ENCODE data around the gene MLC1. TPM values are rescaled to one million over a fixed set of nuclear protein-coding genes. Genes with fewer than 3 reads are reported as not detected.

Gene MLC1
- total RNA-seq (2014; rRNA removed; shearing (Covaris generic)) (0.16 TPM in 1 of 2 replicates, not detected in the other), total RNA-seq (2022) (not detected in 2 replicates), Bru-seq, nascent RNA (percentile 11 among the genes with signal in this experiment), BruChase-seq, experiment 1, labeled RNA remaining after a 6-hour chase (percentile 10 among the genes with signal in this experiment), BruChase-seq, experiment 2, labeled RNA remaining after a 2-hour chase (percentile 10 among the genes with signal in this experiment)
- long read RNA-seq = 0 reads

DNA sequence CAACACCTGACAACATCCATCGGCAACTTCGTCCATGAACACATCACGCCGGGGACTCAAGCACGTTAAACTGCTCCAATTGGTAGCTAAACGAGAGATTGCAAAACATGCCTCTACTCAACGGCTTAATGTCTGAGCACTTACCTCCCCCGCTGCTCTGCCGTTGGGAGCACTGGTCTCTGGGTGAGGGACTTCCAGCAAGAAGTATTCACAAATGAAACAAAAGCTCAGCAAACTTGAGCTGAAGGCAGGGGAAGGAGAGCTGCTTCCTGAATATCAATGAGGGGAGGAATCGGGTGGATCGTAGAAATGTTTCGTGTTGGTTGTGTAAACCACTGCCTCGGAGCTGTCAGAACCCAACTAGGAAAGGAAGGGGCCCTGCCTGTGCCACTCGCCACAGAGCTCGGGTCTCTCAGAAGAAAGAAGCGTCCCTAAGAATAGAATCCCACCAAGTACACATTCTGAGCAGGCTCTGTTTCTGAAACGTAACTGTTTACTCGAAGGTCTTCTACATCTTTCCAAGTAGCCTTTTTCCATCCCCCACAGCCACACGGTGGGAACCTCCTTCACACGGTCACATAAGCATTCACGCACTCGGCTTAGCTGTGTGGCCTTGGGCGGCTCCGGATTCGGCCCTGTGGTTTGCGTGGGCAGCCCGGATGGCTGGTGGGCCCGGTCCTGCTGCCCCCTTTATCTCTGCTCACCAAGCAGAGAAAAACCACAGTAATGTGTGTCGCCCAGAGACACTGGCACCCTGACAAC is at the start of gene MLC1:
Gene MLC1 (minus strand): TSS at position 216 of the 762 bp plus-strand sequence. CDS start 524 bp downstream, outside the sequence.
- no peaks in the 10 kb centered on the region for H3K9me2 ChIP-seq (ENCODE audit: insufficient read depth, low read length)
- H3K4me2 ChIP-seq (ENCODE audit: low read length) = no peak within 1 kb of the TSS
- BruUV-seq (replicated peaks) = no TSS peak
- H3K79me2 ChIP-seq (ENCODE audit: insufficient read depth, low read depth, low read length) = no peaks in the 10 kb centered on the region
- H3K9me3 ChIP-seq (ENCODE audit: low read length) = no peaks in the 10 kb centered on the region
- no peaks in the 10 kb centered on the region for H4K20me1 ChIP-seq (ENCODE audit: insufficient read depth, low read length)
- DNase-seq (ENCODE audit: low spot score) = no peak
- no peak for TF ChIP-seq EZH2phosphoT487 (IDR thresholded peaks at IDR 0.05; ENCODE audit: borderline replicate concordance, low read depth, low read length)
- TF ChIP-seq, protein P1, sequence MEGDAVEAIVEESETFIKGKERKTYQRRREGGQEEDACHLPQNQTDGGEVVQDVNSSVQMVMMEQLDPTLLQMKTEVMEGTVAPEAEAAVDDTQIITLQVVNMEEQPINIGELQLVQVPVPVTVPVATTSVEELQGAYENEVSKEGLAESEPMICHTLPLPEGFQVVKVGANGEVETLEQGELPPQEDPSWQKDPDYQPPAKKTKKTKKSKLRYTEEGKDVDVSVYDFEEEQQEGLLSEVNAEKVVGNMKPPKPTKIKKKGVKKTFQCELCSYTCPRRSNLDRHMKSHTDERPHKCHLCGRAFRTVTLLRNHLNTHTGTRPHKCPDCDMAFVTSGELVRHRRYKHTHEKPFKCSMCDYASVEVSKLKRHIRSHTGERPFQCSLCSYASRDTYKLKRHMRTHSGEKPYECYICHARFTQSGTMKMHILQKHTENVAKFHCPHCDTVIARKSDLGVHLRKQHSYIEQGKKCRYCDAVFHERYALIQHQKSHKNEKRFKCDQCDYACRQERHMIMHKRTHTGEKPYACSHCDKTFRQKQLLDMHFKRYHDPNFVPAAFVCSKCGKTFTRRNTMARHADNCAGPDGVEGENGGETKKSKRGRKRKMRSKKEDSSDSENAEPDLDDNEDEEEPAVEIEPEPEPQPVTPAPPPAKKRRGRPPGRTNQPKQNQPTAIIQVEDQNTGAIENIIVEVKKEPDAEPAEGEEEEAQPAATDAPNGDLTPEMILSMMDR (conservative IDR thresholded peaks at IDR 0.05; ENCODE audit: low read length) = no peak
- no peak within 1 kb of the TSS for H2AFZ ChIP-seq (ENCODE audit: low read length)
- no peak within 1 kb of the TSS for H3K4me3 ChIP-seq (ENCODE audit: low read depth, low read length, poor library complexity, severe bottlenecking)
- H3K36me3 ChIP-seq (ENCODE audit: insufficient read depth, low read length) = no peaks in the 10 kb centered on the region; the same call in 1 of the 2 replicates
- POLR2A ChIA-PET = interaction anchor here (0.7 to 0.8 kb wide), 3 partner anchors 18 to 64 kb away, joined by 3 to 4 read pairs (median 4); no protein-coding TSS in a partner anchor
- no peaks in the 10 kb centered on the region for H3K4me1 ChIP-seq (ENCODE audit: insufficient read depth, low read length, poor library complexity, severe bottlenecking)
- no peak within 1 kb of the TSS for H3K27ac ChIP-seq (ENCODE audit: low read depth, low read length, poor library complexity, severe bottlenecking)
- CTCF ChIA-PET (ENCODE audit: unreplicated experiment) = no interaction called here
- intact Hi-C loops (cut with micrococcal nuclease; ENCODE audit: unreplicated experiment) = no loop called here

DNA sequence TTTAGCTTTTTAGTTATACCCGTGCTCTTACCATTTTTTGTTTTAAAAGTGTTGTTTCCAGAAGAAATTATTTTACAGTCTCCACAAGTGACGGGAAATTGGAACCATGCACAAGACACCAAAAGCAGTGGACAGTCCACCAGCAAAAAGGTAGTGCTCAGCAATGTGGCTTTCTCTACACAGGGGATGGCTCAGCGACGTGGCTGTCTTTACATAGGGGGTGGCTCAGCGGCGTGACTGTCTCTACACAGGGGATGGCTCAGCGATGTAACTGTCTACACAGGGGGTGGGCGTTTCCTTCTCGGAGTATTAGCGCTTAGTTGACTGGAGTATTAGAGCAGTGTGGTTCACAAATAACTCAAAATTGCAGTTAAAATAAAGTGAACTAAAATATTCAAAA is 49.3 kb upstream of the MLC1 start:
- Histone ChIP-seq H3K79me2 (ENCODE audit: insufficient read depth, low read depth, low read length) (no peaks in the 10 kb centered on the region), H3K4me2 (ENCODE audit: low read length) (no peak overlapping the region), H3K9me3 (ENCODE audit: low read length) (no peaks in the 10 kb centered on the region), H4K20me1 (ENCODE audit: insufficient read depth, low read length) (no peaks in the 10 kb centered on the region), H3K4me1 (ENCODE audit: insufficient read depth, low read length, poor library complexity, severe bottlenecking) (peaks cover 5% of the 10 kb centered on the region), H2AFZ (ENCODE audit: low read length) (no peak overlapping the region), H3K9me2 (ENCODE audit: insufficient read depth, low read length) (no peaks in the 10 kb centered on the region), H3K27ac (ENCODE audit: low read depth, low read length, poor library complexity, severe bottlenecking) (no peak overlapping the region), H3K4me3 (ENCODE audit: low read depth, low read length, poor library complexity, severe bottlenecking) (no peak overlapping the region), H3K36me3 (ENCODE audit: insufficient read depth, low read length) (no peaks in the 10 kb centered on the region)
- CTCF ChIA-PET (ENCODE audit: unreplicated experiment) = no interaction called here
- TF ChIP-seq, protein P1 (conservative IDR thresholded peaks at IDR 0.05; ENCODE audit: low read length) = no peak
- no peak for TF ChIP-seq EZH2phosphoT487 (IDR thresholded peaks at IDR 0.05; ENCODE audit: borderline replicate concordance, low read depth, low read length)
- no peak for DNase-seq (ENCODE audit: low spot score)
- intact Hi-C loops (cut with micrococcal nuclease; ENCODE audit: unreplicated experiment) = no loop called here
- POLR2A ChIA-PET = no interaction called here
- no TSS peak for BruUV-seq (replicated peaks)

DNA sequence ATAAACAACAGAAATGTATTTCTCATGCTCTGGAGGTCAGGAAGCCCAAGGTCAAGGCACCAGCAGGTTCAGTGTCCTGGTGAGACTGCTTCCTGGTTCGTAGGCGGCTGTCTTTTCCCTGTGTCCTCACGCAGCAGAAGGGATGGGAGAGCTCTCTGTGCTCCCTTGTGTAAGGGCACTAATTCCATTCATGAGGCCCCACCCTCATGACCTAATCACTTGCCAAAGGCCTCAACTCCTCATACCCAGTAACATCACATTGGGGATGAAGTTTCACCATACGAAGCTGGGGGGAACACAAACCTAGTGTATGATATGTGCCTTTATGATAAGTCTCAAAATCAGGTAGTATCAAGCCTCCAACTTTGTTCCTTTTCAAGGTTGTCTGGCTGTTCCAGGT is 46.7 kb upstream of the MLC1 start:
- ChIA-PET CTCF (ENCODE audit: unreplicated experiment) (no interaction called here), POLR2A (no interaction called here)
- H4K20me1 ChIP-seq (ENCODE audit: insufficient read depth, low read length) = no peaks in the 10 kb centered on the region
- H3K79me2 ChIP-seq (ENCODE audit: insufficient read depth, low read depth, low read length) = no peaks in the 10 kb centered on the region
- intact Hi-C loops (cut with micrococcal nuclease; ENCODE audit: unreplicated experiment) = no loop called here
- no peaks in the 10 kb centered on the region for H3K9me2 ChIP-seq (ENCODE audit: insufficient read depth, low read length)
- H3K4me2 ChIP-seq (ENCODE audit: low read length) = no peak overlapping the region
- H3K9me3 ChIP-seq (ENCODE audit: low read length) = no peaks in the 10 kb centered on the region
- no peak overlapping the region for H3K4me3 ChIP-seq (ENCODE audit: low read depth, low read length, poor library complexity, severe bottlenecking)
- no peaks in the 10 kb centered on the region for H3K4me1 ChIP-seq (ENCODE audit: insufficient read depth, low read length, poor library complexity, severe bottlenecking)
- no peaks in the 10 kb centered on the region for H3K36me3 ChIP-seq (ENCODE audit: insufficient read depth, low read length)
- TF ChIP-seq, protein P1 (conservative IDR thresholded peaks at IDR 0.05; ENCODE audit: low read length) = no peak
- no TSS peak for BruUV-seq (replicated peaks)
- DNase-seq (ENCODE audit: low spot score) = no peak
- no peak overlapping the region for H3K27ac ChIP-seq (ENCODE audit: low read depth, low read length, poor library complexity, severe bottlenecking)
- no peak overlapping the region for H2AFZ ChIP-seq (ENCODE audit: low read length)

Measured in OCI-LY7 (cell line).